Activated CD8-positive, alpha-beta memory T cell treated with anti-CD3 and anti-CD28 coated beads for 4 hours (primary cell): ENCODE results near the gene HMBS.

Experiments used
- DNase-seq, 2 donors: peaks; one replicate each; pipeline ENCODE4 v3.0.0-alpha.2; 2020; ENCODE audit warnings: low read depth in 2 of 2

HMBS gene

DNA sequence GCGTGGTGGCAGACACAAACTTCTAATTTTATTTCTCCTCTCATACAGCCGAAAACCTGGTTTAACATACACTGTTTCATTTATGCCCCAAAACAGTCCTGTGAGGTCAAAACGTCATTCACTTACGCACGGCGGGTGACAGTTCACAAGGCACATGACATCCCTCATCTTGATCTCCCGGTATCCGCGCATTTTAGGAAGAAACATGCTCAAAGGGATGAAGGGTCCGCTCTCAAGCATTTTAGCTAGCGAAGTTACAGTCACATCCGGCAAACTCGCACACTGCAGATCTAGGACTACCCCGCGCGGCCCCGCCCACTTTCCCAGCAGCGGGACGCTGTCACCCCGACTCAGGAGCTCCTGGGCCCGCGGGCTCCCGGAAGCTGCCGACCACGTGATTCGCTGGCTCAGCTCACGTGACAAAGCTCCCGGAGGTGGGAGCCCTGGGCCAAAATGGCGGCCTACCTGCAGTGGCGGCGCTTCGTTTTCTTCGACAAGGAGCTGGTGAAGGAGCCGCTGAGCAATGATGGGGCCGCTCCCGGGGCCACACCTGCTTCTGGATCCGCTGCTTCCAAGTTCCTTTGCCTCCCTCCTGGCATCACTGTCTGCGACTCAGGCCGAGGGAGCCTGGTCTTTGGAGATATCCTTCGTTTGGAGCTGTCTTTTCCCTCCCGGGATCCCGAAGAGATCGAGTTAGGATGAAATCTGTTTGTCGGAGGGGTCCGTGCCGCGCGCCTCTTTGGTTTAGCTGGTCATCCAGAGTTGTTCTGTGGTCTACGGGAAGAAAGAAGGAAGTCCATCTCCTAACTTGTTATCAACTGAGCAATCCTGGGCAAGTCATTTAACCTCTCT is 17.1 kb upstream of the HMBS start, which contains the start of gene VPS11:
TSS of gene VPS11 (plus strand) at position 448 of the 852 bp plus-strand sequence. CDS start at position 454, 6 bp downstream.
- DNase-seq = peak; percentile 94 to 97

DNA sequence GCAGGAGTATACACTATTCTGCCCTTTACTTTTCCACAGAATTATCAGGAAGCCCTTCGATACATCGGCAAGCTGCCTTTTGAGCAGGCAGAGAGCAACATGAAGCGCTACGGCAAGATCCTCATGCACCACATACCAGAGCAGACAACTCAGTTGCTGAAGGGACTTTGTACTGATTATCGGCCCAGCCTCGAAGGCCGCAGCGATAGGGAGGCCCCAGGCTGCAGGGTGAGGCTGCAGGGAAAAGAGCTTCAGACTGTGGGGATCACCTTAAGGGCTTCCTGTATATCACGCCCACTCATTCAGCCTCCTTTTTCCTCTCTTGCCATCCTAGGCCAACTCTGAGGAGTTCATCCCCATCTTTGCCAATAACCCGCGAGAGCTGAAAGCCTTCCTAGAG is 6.8 kb upstream of the HMBS start:
- DNase-seq = no peak

DNA sequence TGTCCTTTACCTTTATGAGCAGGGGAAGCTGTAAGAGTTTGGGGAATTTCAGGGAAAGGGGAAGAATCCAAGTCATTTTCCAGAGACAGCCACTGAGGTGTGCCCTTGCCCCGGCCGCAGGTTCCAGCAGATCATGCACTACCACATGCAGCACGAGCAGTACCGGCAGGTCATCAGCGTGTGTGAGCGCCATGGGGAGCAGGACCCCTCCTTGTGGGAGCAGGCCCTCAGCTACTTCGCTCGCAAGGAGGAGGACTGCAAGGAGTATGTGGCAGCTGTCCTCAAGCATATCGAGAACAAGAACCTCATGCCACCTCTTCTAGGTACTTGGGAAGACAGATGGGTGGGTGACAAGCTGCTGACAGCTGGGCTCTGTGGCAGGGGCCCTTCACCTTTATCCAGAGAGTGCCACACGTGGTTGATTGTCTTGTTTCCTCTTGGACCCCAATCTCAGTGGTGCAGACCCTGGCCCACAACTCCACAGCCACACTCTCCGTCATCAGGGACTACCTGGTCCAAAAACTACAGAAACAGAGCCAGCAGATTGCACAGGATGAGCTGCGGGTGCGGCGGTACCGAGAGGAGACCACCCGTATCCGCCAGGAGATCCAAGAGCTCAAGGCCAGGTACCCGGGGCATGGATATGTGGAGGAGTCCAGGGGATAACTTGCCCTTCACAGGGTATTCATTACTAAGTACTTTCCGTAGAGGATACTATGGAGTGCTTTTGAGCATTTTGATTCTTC is 5.8 kb upstream of the HMBS start:
- DNase-seq = no peak

DNA sequence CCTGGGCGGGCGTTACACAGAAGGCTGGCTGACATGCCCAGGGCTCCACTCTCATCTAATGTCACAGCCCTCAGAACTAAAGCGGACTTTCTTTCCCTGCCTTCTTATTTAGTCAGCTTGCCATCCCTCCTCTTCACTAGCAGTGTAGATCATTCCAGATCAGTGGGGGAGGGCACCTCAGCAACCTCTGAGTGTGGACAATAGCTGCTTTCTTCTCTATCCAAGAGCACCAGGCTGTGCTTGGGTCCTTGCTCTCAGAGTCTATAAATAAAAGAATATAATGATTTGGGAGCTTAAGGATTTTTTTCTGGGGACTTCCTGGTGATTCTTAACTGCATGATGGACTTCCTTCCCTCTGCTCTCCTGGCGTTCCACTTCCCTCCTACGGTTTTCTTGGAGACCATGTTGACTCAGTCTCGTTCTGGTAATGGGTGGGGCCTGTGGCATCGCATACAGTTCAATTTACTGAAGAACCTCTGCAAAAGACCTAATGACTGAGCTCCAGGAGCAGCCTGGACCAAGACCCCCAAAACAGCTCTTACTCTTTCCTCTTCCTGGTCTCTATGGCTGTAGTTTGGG is 2.9 kb upstream of the HMBS start:
- DNase-seq = no peak

DNA sequence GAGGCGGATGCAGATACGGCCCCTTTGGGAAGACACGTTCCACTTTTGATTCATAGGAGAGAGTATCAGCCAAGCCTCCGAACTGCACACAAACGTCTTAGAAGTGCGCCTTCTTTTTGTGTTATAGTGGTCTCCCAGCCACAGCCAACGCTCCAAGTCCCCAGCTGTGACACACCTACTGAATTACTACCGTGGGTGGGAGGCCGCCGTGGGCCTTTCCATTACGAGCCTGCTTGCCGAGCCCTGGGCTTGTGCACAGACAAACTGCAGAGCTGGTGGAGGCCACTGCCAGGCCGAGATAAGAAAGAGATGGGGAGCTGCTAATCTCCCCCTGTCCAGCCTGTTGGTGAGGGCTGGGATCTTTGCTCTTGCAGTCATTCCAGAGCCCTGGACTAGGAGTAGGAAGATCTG is 761 bp downstream of the HMBS start:
- peak; percentile 16 to 36 for DNase-seq

DNA sequence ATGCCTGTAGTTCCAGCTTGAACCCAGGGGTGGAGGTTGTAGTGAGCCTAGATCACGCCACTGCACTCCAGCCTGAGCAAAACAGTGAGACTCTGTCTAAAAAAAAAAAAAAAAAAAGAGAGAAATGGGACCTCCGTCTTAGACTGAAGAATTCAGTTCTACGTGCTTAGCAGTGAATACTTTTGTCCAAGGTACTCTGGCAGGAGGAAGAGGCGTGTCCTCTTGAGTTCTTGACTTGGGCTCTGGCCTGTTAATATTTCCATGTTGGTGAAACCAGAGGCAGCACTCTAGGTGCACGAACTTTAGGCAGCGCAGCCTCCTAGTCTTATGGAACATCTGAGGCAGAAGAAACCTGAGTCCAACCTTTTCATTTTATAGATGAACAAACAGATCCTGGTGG is 2.4 kb downstream of the HMBS start:
- no peak for DNase-seq

DNA sequence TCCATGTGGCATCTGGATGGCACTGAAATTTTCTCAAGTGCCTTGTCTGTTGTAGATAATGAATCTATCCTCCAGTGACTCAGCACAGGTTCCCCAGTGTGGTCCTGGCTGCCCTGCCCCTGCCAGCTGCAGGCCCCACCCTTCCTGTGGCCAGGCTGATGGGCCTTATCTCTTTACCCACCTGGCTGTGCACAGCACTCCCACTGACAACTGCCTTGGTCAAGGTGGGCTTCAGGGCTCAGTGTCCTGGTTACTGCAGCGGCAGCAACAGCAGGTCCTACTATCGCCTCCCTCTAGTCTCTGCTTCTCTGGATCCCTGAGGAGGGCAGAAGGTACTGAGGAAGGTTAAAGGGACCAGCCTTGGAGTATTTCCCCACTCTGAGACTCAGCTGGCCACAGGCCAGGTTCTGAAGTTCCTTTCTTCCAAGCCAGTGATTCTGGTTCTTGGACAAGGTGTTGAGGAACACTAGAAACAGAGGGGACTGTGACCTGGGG is 3.1 kb downstream of the HMBS start:
- no peak for DNase-seq

DNA sequence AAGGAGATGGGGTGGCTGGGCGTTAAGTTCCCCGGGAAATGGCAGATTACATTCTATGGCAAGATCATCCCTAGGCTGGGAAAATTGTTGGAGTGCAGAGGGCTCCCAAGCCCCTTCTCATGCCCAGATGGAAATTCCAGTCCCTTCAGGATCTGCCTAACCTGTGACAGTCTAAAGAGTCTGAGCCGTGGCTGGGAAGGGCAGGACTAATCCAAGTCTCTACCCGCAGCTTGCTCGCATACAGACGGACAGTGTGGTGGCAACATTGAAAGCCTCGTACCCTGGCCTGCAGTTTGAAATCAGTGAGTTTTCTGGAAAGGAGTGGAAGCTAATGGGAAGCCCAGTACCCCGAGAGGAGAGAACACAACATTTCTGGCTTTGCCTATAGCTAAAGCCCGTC is 3.7 kb downstream of the HMBS start:
- DNase-seq = no peak

DNA sequence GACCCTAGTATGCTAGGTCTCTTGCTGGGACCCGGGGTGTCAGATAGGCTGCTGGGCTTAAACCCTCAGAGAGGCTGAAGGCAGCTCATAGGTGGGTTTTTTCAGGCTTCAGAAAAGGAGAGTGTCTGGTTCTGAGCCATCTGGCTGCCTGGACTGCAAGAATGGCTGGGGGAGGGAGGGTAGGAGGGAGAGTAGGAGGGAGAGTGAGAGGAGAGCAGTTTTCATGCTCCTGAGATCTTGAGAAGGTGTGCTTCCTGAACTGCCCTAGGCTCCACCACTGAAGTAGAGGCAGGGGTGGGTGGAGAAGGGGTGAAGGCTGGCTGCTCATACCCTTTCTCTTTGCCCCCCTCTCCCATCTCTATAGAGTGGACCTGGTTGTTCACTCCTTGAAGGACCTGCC is 4.6 kb downstream of the HMBS start:
- DNase-seq = no peak

DNA sequence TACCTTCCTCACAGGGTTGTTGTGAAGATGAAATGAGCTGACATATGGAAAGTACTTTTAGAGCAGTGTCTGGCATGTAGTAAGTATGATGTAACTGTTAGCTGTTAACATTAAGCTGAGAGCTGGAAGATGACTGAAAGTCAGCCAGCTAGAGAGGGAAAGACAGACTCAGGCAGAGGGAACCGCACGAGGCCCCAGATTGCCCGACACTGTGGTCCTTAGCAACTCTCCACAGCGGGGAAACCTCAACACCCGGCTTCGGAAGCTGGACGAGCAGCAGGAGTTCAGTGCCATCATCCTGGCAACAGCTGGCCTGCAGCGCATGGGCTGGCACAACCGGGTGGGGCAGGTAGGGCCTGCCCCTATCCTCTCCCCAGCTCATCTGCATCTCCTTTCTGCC is 6.5 kb downstream of the HMBS start:
- DNase-seq = no peak

DNA sequence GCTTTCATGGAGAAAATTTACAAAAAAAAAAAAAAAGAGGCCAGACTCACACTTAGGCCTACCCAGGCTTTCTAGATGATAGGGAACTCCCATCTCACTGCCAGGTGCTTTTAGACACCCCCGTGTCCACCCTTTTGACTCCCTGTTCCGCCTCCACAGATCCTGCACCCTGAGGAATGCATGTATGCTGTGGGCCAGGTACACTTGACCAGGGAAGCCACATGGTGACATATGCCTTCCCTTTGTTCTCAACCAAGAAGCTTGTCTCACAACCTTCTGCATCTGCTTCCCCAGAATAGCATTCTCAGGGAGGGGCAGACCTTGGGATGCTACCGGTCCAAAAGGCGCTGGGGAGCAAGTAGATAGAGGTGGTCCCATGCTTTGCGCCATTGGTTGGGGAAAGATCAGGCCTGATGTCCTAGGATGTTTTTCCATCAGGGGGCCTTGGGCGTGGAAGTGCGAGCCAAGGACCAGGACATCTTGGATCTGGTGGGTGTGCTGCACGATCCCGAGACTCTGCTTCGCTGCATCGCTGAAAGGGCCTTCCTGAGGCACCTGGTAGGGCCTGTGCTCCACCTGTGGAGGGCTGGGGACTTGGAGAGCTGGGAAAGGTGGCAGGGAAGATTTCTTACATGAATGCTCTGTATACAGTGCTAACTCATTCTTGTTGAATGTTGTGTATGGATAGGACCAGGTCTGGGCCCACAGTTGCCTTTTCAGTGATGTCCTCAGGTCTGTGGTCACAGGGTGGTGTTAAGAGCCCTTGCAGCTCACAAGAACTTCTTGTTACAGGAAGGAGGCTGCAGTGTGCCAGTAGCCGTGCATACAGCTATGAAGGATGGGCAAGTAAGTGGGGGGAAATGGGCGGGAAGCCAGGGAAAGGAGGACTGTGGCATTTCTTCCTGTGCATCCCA is 7.5 kb downstream of the HMBS start:
- DNase-seq = no peak

DNA sequence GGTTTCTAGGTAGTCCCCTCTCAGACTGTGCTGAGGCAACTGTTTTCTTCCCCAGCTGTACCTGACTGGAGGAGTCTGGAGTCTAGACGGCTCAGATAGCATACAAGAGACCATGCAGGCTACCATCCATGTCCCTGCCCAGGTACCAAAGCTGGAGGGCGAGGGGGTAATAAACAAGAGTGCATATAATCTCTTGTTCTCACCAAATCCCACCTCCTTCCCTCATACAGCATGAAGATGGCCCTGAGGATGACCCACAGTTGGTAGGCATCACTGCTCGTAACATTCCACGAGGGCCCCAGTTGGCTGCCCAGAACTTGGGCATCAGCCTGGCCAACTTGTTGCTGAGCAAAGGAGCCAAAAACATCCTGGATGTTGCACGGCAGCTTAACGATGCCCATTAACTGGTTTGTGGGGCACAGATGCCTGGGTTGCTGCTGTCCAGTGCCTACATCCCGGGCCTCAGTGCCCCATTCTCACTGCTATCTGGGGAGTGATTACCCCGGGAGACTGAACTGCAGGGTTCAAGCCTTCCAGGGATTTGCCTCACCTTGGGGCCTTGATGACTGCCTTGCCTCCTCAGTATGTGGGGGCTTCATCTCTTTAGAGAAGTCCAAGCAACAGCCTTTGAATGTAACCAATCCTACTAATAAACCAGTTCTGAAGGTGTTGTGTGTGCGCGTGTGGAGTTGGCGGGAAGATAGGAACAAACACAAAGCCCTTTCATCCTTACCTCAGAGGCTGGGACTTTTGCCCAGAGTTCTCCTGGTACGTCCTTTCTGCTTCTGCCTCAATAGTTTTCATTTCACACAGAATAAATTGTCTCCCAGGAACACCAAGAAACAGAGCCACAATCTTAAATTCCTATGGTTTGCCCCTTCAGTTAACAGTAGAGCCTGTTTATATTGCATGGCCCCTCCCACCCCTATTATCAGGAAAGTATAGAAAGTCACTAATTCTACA is 8.5 kb downstream of the HMBS start:
- DNase-seq = no peak

DNA sequence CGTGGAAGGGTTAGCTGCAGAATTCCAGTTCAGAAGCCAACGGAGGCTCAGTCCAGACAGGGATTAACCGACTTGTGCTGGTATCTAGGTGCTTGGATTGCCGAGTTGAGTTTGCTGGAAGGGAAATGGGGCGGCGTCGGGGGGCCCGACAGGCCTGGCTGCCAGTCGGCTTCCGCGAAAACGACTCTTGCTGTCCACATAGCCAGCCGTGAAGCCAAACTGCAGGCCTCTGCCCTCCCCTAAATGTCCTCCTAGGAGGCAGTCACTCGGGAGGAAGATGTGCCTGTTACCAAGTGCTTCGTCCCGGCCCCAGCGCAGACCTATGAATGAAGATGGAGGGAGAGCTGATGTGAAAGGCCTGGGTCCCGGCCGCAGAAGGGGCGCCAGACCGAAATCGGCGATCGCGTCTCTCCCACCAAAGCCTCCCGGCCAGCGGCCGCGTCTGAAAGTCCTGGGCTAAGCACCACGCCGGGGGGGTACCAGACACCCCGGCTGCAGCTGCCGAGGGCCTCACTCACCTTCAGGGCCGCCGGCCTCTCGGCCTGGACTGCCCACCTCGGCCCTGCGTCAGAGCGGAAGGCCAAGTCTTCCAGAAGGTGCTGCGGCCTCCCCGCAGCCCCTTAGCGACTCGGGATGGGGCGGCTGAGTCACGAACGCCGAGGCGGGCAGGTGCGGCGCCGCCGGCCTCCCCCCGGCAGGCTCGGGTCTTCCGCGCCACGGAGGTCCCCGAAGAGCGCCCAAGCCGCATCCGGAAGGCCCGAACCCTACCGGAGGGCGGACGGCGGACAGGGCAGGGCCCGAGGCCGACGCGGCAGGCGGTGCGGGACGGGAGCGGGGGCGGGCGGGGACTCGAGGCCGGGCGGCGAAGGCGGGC is 9.5 kb downstream of the HMBS start:
- DNase-seq = peak; percentile 36

DNA sequence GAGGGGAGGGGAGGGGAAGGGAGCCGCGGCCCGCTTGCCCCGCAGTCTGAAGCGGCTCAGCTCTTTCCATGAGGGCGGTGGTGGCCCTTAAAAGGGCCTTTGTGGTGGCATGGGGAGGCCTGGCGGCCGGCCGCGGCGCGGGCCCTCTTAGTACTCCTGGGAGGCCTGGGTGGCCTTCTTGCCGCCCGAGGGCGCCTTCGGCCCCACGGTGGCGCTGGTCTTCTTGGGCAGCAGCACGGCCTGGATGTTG is 10.1 kb downstream of the HMBS start:
- no peak for DNase-seq

DNA sequence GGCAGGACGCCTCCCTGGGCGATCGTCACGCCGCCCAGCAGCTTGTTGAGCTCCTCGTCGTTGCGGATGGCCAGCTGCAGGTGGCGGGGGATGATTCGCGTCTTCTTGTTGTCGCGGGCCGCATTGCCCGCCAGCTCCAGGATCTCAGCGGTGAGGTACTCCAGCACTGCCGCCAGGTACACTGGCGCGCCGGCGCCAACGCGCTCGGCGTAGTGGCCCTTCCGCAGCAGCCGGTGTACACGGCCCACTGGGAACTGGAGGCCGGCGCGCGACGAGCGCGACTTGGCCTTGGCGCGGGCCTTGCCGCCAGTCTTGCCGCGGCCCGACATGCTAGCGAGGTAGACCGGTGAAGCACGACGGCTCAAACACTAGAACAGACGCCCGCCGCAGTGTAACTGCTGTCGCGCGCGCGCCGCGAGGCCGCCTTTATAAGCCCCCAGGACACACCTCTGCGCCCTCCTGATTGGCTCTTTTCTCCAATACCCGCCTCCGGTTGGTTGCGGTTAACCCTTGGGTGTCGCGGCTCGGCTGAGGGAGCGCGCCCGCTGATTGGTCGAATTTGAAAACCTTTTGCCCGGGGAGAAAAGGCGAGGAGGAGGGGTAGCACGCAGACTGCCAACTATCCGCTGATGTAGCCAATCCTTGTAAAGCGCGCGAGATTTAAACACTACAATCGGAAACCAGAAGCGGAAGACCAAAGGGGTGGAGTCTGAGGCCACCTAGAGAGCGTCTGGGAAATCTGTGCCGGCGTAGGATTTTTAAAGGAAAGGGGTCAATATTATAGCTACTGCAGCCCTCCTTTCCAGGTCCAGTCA is 10.6 kb downstream of the HMBS start:
- peak; percentile 98 to 100 for DNase-seq

DNA sequence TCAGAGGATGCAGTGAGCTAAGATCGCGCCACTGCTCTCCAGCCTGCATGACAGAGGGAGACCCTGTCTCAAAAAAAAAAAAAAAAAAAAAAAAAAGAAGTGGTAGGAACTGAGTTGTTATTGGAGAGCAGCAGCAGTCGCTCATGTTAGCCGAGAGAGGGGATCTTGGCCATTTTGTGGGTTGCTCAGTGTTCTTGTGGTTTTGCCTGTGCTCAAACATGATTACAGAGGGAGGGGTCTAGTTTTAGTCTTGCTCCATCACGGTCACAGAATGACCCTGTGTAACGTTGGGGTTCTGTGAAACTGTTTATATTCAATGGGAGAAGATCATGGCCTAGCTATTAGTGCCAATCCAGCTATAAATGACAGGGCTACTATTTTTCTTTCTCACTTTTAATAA is 15.0 kb downstream of the HMBS start:
- no peak for DNase-seq

DNA sequence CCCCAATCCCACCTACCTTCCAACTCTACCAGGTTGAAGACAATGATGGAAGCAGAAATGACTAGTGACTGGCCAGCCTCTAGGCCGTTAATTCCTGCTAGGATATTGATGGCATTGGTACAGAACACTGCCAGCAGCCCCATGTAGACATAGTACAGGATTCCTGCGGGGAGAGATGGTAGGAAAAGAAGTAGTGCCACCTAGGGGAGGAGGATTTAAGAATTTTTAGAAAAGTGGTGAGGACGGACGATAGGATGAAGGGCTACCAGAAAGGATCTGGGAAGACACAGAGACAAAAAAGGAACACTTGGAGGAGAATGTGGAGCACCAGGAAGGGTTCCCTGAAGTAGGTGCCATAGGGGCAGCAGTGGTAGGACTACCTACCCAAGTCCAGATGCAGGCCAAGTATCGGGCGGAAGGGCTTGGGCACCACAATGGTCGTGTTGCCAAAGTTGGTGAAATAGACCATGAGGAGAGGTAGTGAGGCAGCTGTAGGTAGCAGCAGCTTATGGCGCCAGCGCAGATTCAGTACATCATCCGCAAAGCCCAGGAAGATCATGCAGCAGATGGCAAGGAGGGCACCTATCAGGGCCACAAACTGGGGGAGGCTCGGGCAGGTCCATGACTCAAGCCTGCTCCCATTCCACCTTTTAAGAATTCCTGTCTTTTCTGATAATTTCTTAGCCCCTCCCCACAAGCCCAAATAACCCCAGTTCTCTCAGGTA is 15.7 kb downstream of the HMBS start:
- DNase-seq = no peak
